Stomach (tissue), 9 donors: ENCODE results near the gene LST1. TPM values are rescaled to one million over a fixed set of nuclear protein-coding genes. Genes with fewer than 3 reads are reported as not detected.

ENCODE experiments used
- DNase-seq, 2 donors: peaks; one replicate each; pipeline versions ENCODE4 v3.0.0 to v3.0.0-alpha.2; 2013 to 2019
- H3K27ac ChIP-seq, 5 donors: fragments of 200-600 bp in 4 of 5; sonication (generic) in 4 of 5; one replicate each; pipeline ENCODE4 v1.5.1; 2013 to 2019; ENCODE audit warnings: mild to moderate bottlenecking in 1 of 5, moderate library complexity in 1 of 5
- H3K27me3 ChIP-seq, 3 donors: fragments of 200-600 bp; sonication (generic); one replicate each; pipeline ENCODE4 v1.5.1; 2017 to 2019; ENCODE audit warnings: mixed run types in 1 of 3
- H3K36me3 ChIP-seq, 4 donors: fragments of 200-600 bp; sonication (generic); 1 replicate in 3 of 4; 2 replicates in 1 of 4; pipeline ENCODE4 v1.5.1; 2016 to 2019
- H3K4me1 ChIP-seq, 4 donors: fragments of 200-600 bp; sonication (generic); one replicate each; pipeline ENCODE4 v1.5.1; 2016 to 2019
- H3K4me3 ChIP-seq, 4 donors: fragments of 200-600 bp; sonication (generic) in 3 of 4; one replicate each; pipeline ENCODE4 v1.5.1; 2016 to 2019; ENCODE audit warnings: mild to moderate bottlenecking in 1 of 4
- H3K9me3 ChIP-seq, 4 donors: fragments of 200-600 bp; sonication (generic); one replicate each; pipeline ENCODE4 v1.5.1; 2016 to 2019
- CTCF ChIP-seq, 7 experiments: fragments of 450-650 bp in 4 of 7; fragments of 200-600 bp in 3 of 7; sonication (generic) in 3 of 7; IDR thresholded peaks; one replicate each; pipeline ENCODE4 v1.5.1; 2016 to 2019; ENCODE audit warnings: antibody characterized with exemption in 7 of 7, control low read depth in 2 of 7, mild to moderate bottlenecking in 1 of 7
- EP300 ChIP-seq: sonication (generic); formaldehyde crosslinking; IDR thresholded peaks from one replicate; pipeline ENCODE4 v1.6.1; 2017; ENCODE audit warnings: antibody characterized with exemption
- POLR2A ChIP-seq, 4 donors: fragments of 450-650 bp; IDR thresholded peaks; one replicate each; pipeline ENCODE4 v1.6.1; 2016; ENCODE audit warnings: antibody characterized with exemption in 4 of 4, control low read depth in 2 of 4, mild to moderate bottlenecking in 1 of 4, moderate library complexity in 1 of 4
- POLR2AphosphoS5 ChIP-seq, 3 donors: sonication (generic); formaldehyde crosslinking; IDR thresholded peaks; one replicate each; pipeline ENCODE4 v1.6.1; 2016; ENCODE audit warnings: antibody characterized with exemption in 3 of 3
- WGBS, 5 donors: extraction: QIAGEN DNeasy Blood & Tissue Kit in 3 of 5; methylation state at CpG; one replicate each; pipeline versions ENCODE4 v1.1.5 to v1.1.7; 2013 to 2018; 5-methylcytosine and 5-hydroxymethylcytosine counted together
- intact Hi-C: fragments of 100-400 bp; cut with DNase I; formaldehyde crosslinking; loops from one replicate; pipeline ENCODE4 v1.15.1; 2023; ENCODE audit warnings: low total_unique reads
- polyA plus RNA-seq, 3 donors: library from polyadenylated mRNA; stranded (reverse); fragments of 200-250 nt; gene quantifications; one replicate each; pipeline ENCODE4 v1.2.3, GENCODE V29; 2013
- total RNA-seq, 5 donors: library from RNA; depleted of rRNA; stranded (reverse); fragments of >200 nt; gene quantifications; one replicate each; pipeline versions ENCODE4 v1.1.0 to v1.2.3, GENCODE V29; 2014 to 2016
- donor health status: healthy with polysubstance abuse.
- donor health status: Bipolar disorder and iron deficiency.
- donor health status: healthy.

LST1 gene
- total and polyA plus RNA-seq, 8 donors, result 2.9 to 35.4 (median 8.8) TPM; not detected in 3

GRCh38 chr6:31631681-31632278 lies 45.7 kb downstream of the LST1 start:
- Histone ChIP-seq H3K9me3 (no peaks in the 10 kb centered on the region), H3K27me3 (no peaks in the 10 kb centered on the region), H3K4me1 (no peaks in the 10 kb centered on the region), H3K36me3 (peaks cover 99 to 100% (median 100%) of the 10 kb centered on the region in 4 donors), H3K4me3 (no peak overlapping the region), H3K27ac (no peak overlapping the region)
- WGBS, 5 donors, result 85 to 91% (median 89%) methylated on average over 27 to 32 of the region's 32 CpGs
- no peak for DNase-seq
- intact Hi-C loops, result no loop called here
- no peak for TF ChIP-seq EP300
- no peak for TF ChIP-seq CTCF (IDR thresholded peaks at IDR 0.05)
- TF ChIP-seq POLR2AphosphoS5 (IDR thresholded peaks at IDR 0.05), result no peak
- TF ChIP-seq POLR2A (IDR thresholded peaks at IDR 0.05), result no peak

- intact Hi-C loops, result no loop called here
- H3K27ac ChIP-seq, result peak overlapping the region in 2 of 5 donors; percentile 2 to 34
- 88 to 92% (median 90%) methylated on average over 25 to 26 of the region's 26 CpGs for WGBS, 5 donors
Measured at GRCh38 chr6:31632279-31632946, 46.3 kb downstream of the LST1 start.

DNA sequence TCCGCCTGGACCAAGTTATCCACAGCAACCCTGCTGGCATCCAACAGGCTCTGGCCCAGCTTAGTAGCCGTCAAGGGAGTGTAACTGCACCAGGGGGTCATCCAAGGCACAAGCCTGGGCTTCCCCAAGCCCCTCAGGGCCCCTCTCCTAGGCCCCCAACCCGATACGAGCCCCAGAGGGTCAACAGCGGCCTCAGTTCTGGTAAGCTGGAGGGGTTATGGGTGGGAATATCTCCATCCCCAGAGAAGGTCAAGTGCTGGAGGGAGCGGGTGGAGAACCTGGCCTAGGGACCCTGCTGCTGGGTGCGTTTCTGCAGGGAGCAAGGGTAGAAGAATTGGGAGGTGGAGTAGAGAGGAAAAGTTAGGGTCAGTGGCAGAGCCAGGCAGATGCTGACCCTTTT lies 47.4 kb downstream of the LST1 start:
- Histone ChIP-seq H3K36me3 (peaks cover 94 to 100% (median 100%) of the 10 kb centered on the region in 4 donors), H3K4me1 (no peaks in the 10 kb centered on the region), H3K27me3 (no peaks in the 10 kb centered on the region), H3K4me3 (no peak overlapping the region), H3K9me3 (no peaks in the 10 kb centered on the region), H3K27ac (peak overlapping the region in 1 of 5 donors; percentile 1)
- intact Hi-C loops, result no loop called here
- TF ChIP-seq EP300 (no peak), POLR2A (IDR thresholded peaks at IDR 0.05) (no peak), CTCF (IDR thresholded peaks at IDR 0.05) (no peak), POLR2AphosphoS5 (IDR thresholded peaks at IDR 0.05) (no peak)
- 87 to 96% (median 90%) methylated on average over 7 of the region's 7 CpGs for WGBS, 5 donors
- no peak for DNase-seq

More at GRCh38 chr6:31632279-31632946, 46.3 kb downstream of the LST1 start:
- Histone ChIP-seq H3K4me3 (no peak overlapping the region), H3K4me1 (no peaks in the 10 kb centered on the region), H3K27me3 (no peaks in the 10 kb centered on the region), H3K9me3 (no peaks in the 10 kb centered on the region), H3K36me3 (peaks cover 99 to 100% (median 100%) of the 10 kb centered on the region in 4 donors)
- no peak for DNase-seq
- TF ChIP-seq POLR2AphosphoS5 (IDR thresholded peaks at IDR 0.05), result no peak
- TF ChIP-seq CTCF (IDR thresholded peaks at IDR 0.05), result no peak
- TF ChIP-seq POLR2A (IDR thresholded peaks at IDR 0.05), result no peak
- no peak for TF ChIP-seq EP300

GRCh38 chr6:31634131-31634530 lies 48.1 kb downstream of the LST1 start:
- Histone ChIP-seq H3K9me3 (no peaks in the 10 kb centered on the region), H3K4me3 (no peak overlapping the region), H3K36me3 (peaks cover 91 to 100% (median 100%) of the 10 kb centered on the region in 4 donors), H3K27ac (no peak overlapping the region), H3K27me3 (no peaks in the 10 kb centered on the region), H3K4me1 (no peaks in the 10 kb centered on the region)
- no peak for DNase-seq
- intact Hi-C loops, result no loop called here
- 76 to 96% (median 91%) methylated on average over 3 of the region's 3 CpGs for WGBS, 5 donors
- TF ChIP-seq POLR2AphosphoS5 (IDR thresholded peaks at IDR 0.05) (no peak), EP300 (no peak), CTCF (IDR thresholded peaks at IDR 0.05) (no peak), POLR2A (IDR thresholded peaks at IDR 0.05) (no peak)
